ENCODE measurements around the gene ABTB1. TPM values are rescaled to one million over a fixed set of nuclear protein-coding genes. Genes with fewer than 3 reads are reported as not detected.

ABTB1 gene
- total and polyA plus RNA-seq, 9 of the 15 experiments (the other 6 are each of a cell fraction or from before 2014, with no cell fraction given): 0.04 to 2.3 (median 0.55) TPM; not detected in 1

GRCh38 chr3:127711021-127711695, 38.4 kb downstream of the ABTB1 start (continued):
- TF ChIP-seq IRF9 (tag; IDR thresholded peaks at IDR 0.05): no peak

GRCh38 chr3:127711896-127712295, 39.1 kb downstream of the ABTB1 start:
- DNase-seq (ENCODE audit: extremely low read depth in 1 of 4, low spot score in 3 of 4): no peak
- H3K4me2 ChIP-seq (ENCODE audit: insufficient read depth, low read length): no peak overlapping the region; the same call in 1 of the 2 replicates
- H4K20me1 ChIP-seq (replicated peaks; ENCODE audit: control insufficient read depth, insufficient read depth, low read length): no peaks in the 10 kb centered on the region
- FAIRE-seq: no peak
- intact Hi-C loops (cut with micrococcal nuclease) (no loop called here), in situ Hi-C loops (cut with MboI) (no loop called here)
- H3K4me1 ChIP-seq (replicated peaks in 1 of 2; ENCODE audit: control insufficient read depth in 2 of 2, insufficient read depth in 2 of 2, low read length in 2 of 2): peaks cover 2 to 4% of the 10 kb centered on the region in 2 experiments; a peak in 4 of 5 replicates
- no peak overlapping the region for H3K9ac ChIP-seq (ENCODE audit: insufficient read depth in 1 of 2, low read depth in 2 of 2, low read length in 2 of 2)
- peaks cover 13 to 62% of the 10 kb centered on the region in 2 experiments; a peak in 4 of 5 replicates for H3K27me3 ChIP-seq (ENCODE audit: control insufficient read depth in 2 of 2, insufficient read depth in 2 of 2, low read length in 2 of 2)
- no peaks in the 10 kb centered on the region for H3K9me3 ChIP-seq (replicated peaks; ENCODE audit: control insufficient read depth, insufficient read depth, low read depth, low read length)
- no peak overlapping the region for H3K27ac ChIP-seq (ENCODE audit: extremely low read depth, low read depth, low read length)
- H3K4me3 ChIP-seq: no peak overlapping the region
- BruUV-seq (replicated peaks): no TSS peak
- ATAC-seq: no peak
- H2AFZ ChIP-seq (ENCODE audit: low read depth, low read length): no peak overlapping the region
- ChIA-PET POLR2A (no interaction called here), CTCF (ENCODE audit: low intra/inter-chr PET ratio) (no interaction called here)
- H3K9me1 ChIP-seq (ENCODE audit: control insufficient read depth, insufficient read depth, low read length): peaks cover 2% of the 10 kb centered on the region
- H3K36me3 ChIP-seq (ENCODE audit: control insufficient read depth, insufficient read depth, low read length): no peaks in the 10 kb centered on the region
- 16% methylated on average over 4 of the region's 14 CpGs for WGBS (ENCODE audit: insufficient coverage, low coverage, missing lambda C conversion rate)
- no peaks in the 10 kb centered on the region for H3K79me2 ChIP-seq (ENCODE audit: control insufficient read depth, insufficient read depth, low read length)
- TF ChIP-seq ESRRA (IDR thresholded peaks at IDR 0.05; ENCODE audit: borderline replicate concordance, low read depth) (no peak), IRF9 (tag; IDR thresholded peaks at IDR 0.05) (no peak), ADNP (tag; IDR thresholded peaks at IDR 0.05) (no peak), ILF3 (IDR thresholded peaks at IDR 0.05; ENCODE audit: borderline replicate concordance) (no peak), ZFX (CRISPR knock-in tag; IDR thresholded peaks at IDR 0.05) (no peak), PYGO2 (tag; IDR thresholded peaks at IDR 0.05) (no peak), SMAD3 (CRISPR knock-in tag; conservative IDR thresholded peaks at IDR 0.05) (no peak), LARP7 (IDR thresholded peaks at IDR 0.05) (no peak), CCNT2 (IDR thresholded peaks at IDR 0.05; ENCODE audit: borderline replicate concordance, extremely low read depth, insufficient read length, low read depth, low read length) (no peak), TCF15 (CRISPR knock-in tag; IDR thresholded peaks at IDR 0.05) (no peak), HCFC1 (IDR thresholded peaks at IDR 0.05; ENCODE audit: low read depth, low read length) (no peak), ZNF280B (CRISPR knock-in tag; IDR thresholded peaks at IDR 0.05) (no peak), HMGN3 (IDR thresholded peaks at IDR 0.05; ENCODE audit: borderline replicate concordance, extremely low read depth, insufficient read length, low read depth, low read length) (no peak), ZKSCAN3 (CRISPR knock-in tag; IDR thresholded peaks at IDR 0.05) (no peak), CTBP1 (IDR thresholded peaks at IDR 0.05; ENCODE audit: borderline replicate concordance) (no peak)

Data from K562 (cell line).